Urothelium cell line (cell line): Measurements from ENCODE around the gene GGA2.
A peak's percentile ranks its signal among the peaks of the same experiment; 100 is the strongest.
"Not testable (repeated sequence)": the region's sequence is repeated elsewhere in the genome, so short reads cannot be mapped to it uniquely, and the experiment has no call there.

Experiments used
- DNase-seq: peaks from one replicate; pipeline ENCODE4 v3.0.0; 2011; ENCODE audit warnings: low spot score, mixed read lengths
- FAIRE-seq: peaks from 2 replicates; lab custom pipeline; 2011; peaks lifted over from hg19 to GRCh38; lab: Jason Lieb, UNC

GGA2 gene

DNA sequence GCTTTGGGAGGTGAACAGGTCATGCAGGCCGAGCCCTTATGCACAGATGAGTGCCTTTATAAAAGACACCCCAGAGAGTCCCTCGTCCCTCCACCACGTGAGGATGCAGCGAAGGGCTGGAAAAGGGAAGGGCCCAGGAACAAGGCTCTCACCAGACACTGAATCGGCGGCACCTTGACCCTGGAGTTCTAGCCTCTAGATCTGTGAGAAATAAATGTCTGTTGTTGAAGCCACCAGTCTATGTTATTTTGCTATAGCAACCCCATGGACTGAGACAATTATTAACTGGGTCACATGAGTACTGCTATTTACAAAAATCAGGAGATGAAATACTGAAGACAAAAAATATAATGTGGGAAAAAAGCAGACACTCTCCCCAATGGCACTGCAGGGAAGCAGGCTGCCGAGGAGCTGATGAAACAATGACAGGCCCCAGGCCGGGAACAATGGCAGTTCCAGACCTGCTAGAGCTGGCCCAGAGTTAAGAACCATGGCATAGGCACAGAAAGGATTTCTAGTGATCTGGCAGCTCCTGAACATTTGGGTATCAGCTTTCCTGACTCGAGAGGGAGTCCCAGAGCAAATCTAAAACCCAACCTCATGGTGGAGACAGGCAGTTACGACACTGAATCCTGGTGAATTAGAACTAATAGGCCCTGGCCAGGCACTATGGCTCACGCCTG is 17.8 kb upstream of the GGA2 start:
- DNase-seq (no peak), FAIRE-seq (no peak)

DNA sequence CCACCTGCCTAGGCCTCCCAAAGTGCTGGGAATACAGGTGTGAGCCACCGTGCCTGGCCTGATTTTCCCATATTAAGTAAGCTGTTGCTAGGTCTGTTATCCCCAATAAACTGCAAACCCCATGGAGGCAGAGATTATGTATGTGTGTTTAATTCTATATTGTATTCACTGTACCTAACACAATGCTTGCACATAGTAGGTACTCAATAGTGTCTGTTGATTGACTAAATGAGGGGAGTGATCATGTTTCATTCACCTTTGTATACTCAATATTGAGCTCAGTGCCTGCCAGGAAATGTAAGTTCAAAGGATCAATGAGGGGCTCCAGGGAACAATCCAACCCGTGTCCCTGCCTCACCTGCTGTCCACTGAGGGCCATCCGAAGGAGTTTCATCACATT is 14.6 kb upstream of the GGA2 start:
- FAIRE-seq (no peak), DNase-seq (no peak)

DNA sequence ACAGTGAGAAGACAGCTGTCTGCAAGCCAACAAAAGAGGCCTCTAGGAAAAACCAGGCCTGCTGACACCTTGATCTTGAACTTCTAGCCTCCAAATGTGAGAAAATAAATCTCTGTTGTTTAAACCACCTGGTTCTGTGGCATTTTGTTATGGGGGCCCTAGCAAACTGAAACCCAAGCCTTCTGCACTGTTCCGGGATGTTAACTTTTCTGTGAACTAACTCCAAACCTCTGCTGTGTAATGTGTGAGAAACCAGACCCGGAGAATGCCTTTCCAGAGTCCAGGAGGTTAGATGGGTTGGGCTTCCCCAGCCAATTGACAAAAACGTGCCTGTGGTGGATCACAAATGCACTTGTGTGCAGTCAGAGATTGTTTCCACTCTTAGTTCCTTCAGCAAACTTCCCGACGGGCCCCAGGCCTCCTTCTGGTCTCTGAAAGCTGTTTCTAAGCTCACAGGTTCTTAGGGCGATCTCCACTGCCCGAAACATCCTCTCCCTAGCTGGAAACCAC is 13.6 kb upstream of the GGA2 start:
- no peak for DNase-seq
- FAIRE-seq, result no peak

DNA sequence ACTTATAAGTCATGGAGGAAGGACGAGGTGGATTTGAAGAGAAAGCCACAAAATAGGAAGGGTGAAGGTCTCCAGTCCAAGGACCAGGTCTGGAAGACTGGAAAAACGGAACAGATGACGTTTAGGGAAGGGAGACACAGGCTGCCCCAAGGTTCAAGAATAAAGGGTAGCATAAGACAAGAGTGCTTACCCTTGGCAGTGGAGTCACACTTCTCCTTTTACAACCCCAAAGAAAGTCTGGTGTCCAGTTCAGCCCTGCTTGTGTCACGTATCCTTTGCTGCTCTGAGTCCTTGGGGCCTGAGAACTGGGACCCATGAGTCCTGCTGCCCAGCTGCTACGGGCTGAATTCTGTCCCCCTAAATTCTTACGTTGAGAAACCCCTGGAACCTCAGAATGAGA is 13.0 kb upstream of the GGA2 start:
- FAIRE-seq (no peak), DNase-seq (no peak)

DNA sequence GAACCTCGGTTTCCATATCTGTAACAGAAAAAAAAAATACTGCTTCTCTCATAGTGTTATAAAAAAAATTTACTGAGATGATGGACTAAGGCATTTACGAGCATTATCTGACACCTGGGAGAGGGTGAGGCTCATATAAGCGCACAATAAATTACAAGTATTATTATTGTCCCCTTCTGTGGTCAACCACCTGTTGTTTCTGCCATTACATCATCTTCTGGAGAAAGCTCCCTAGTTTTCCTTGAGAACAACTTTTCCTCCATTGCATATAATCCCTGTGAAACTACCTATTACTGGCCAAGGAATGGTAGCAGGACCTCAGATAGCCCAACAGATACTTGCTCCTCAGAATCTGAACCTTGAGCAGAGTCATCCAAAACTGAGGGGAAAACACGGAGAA is 11.7 kb upstream of the GGA2 start:
- no peak for DNase-seq
- FAIRE-seq, result no peak

DNA sequence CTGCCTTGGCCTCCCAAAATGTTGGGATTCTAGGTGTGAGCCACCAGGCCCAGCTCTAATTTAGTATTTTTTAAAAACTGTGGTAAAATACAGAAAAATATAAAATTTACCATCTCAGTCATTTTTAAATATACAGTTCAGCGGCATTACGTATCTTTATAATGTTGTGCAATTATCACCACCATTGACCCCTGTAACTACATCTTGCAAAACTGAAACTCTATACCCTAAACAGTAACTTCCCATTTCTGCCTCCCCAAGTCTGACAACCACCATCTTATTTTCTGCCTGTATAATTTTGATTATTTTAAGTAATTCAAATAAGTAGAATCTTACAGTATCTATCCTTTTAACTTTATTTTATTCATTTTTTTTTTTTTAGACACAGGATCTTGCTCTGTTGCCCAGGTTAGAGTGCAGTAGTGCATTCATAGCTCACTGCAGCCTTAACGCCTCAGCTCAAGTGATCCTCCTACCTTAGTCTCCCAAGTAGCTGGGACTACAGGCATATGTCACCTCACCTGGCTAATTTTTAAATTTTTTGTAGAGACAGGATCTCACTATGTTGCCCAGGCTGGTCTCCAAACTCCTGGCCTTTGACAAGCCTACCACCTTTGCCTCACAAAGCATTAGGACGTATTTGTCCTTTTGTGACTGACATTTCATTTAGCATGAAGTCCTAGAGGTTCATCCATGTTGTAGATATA is 10.9 kb upstream of the GGA2 start:
- DNase-seq, result no peak
- no peak for FAIRE-seq

DNA sequence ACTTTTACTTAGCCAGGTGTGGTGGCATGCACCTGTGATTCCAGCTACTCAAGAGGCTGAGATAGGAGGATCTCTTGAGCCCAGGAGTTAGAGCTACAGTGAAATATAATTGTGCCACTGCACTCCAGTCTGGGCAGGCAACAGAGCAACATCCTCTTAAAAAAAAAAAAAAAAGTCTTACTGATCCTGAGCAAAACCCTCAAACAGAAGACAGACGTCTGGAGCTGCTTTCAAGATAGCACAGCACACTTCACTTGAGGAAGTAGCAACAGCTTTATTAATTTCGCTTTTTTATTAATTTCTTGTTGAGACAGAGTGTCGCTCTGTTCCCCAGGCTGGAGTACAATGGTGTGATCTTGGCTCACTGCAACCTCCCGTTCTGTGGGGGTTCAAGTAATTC is 10.2 kb upstream of the GGA2 start:
- FAIRE-seq (no peak), DNase-seq (no peak)

DNA sequence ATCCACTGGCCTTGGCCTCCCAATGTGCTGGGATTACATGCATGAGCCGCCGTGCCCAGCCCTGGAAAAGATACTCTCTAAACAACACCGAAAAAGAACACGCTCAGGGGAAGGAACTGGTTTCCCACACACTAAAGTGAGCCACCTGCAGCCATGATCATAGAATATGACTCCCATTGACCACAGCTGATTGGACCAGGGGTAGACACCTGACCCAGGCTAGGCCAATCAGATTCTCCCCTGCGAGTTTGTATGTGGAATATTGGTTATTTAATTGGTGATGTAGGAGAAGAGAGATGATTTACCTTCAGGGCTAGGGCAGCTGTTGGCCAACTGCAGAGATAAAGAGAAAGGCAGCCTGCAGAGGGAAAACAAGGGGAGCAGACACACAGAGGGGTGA is 9.0 kb upstream of the GGA2 start:
- DNase-seq (no peak), FAIRE-seq (no peak)

GRCh38 chr16:23518435-23518891 is 8.2 kb upstream of the GGA2 start:
- FAIRE-seq, result no peak
- DNase-seq, result no peak

- FAIRE-seq (no peak), DNase-seq (no peak)
Measured at GRCh38 chr16:23516366-23517137, 6.3 kb upstream of the GGA2 start.

DNA sequence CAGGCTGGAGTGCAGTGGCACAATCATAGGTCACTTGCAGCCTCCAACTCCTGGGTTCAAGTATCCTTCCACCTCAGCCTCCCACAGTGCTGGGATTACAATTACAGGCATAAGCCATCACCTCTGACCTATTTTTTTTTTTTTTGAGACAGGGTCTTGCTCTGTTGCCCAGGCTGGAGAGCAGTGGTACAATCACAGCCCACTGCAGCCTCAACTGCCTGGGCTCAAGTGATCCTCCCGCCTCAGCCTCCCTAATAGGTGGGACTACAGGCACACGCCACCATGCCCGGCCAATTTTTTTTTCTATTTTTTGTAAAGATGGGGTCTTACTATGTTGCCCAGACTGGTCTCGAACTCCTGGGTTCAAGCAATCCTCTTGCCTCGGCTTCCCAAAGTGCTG is 5.6 kb upstream of the GGA2 start:
- no peak for FAIRE-seq

GRCh38 chr16:23514381-23515152 is 4.3 kb upstream of the GGA2 start:
- DNase-seq, result no peak
- no peak for FAIRE-seq

More for the DNA sequence above, 5.6 kb upstream of the GGA2 start:
- DNase-seq, result no peak

DNA sequence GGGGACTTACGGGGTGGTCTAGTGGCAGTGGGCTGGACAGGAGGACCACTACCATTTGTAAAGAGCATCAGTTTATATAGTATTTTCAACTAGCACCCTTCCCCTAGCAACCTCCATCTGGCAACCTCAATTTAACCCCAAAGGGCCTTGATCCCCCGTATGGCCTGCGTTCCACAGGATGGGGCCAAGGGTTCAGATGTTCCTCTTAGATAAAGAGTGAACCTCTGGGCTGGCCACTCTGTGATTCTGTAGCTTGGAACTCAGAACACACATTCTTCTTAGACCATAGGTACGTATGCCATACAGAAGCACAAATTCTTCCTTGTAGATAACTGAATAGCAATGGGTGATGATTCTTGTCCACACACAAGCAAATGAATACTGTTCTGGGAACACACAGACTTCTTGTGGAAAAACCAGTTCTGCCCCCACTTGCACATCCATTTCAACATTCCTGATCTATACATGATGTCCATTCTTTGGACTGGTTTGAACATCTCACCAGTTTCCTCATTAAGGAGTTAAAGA is 1.9 kb upstream of the GGA2 start:
- DNase-seq, result no peak
- no peak for FAIRE-seq

DNA sequence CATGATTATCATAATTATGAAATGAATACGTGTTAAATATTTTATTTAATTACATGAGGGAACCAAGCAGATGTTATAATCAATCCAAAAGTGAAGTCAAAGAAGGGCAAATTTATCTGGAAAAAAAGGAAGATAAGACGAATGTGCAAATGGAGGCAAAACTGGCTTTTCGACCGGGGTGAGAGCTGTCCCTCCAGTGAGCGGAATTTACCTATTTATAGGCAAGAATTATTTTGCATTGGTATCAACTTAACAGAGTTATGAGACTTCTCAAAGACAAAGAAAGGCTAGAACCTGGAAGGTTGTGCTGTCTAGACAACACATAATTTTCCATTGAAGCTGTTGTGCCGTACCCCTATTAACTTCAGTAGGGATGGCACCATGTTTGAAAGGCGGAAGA is 1.4 kb upstream of the GGA2 start:
- DNase-seq (no peak), FAIRE-seq (no peak)

- FAIRE-seq, DNase-seq: not testable (repeated sequence)
Measured at GRCh38 chr16:23510915-23511270, 599 bp upstream of the GGA2 start.

- peak; percentile 19 for DNase-seq
- FAIRE-seq, result no peak
Measured at GRCh38 chr16:23509782-23510163, 521 bp downstream of the GGA2 start.

DNA sequence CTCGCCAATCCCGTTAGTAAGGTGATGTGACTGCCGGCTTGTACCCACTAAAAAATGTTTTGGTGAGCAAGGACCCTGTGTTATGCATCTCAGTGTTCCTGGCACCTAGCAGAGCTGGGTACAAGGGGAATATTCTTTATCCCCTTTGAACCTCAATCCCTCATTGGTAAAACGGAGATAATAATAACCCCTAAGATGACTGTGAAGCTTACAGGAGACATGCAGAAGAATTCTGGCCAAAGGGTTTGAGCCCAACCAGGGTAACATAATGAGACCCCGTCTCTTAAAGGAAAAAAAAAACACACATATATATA is 896 bp downstream of the GGA2 start:
- no peak for FAIRE-seq
- no peak for DNase-seq

GRCh38 chr16:23508589-23509440 is 1.5 kb downstream of the GGA2 start:
- DNase-seq, result no peak
- FAIRE-seq, result no peak

- FAIRE-seq (no peak), DNase-seq (no peak)
Measured at GRCh38 chr16:23506606-23506994, 3.7 kb downstream of the GGA2 start.
